ENCODE results near the gene CNTNAP5.

Gene CNTNAP5

DNA sequence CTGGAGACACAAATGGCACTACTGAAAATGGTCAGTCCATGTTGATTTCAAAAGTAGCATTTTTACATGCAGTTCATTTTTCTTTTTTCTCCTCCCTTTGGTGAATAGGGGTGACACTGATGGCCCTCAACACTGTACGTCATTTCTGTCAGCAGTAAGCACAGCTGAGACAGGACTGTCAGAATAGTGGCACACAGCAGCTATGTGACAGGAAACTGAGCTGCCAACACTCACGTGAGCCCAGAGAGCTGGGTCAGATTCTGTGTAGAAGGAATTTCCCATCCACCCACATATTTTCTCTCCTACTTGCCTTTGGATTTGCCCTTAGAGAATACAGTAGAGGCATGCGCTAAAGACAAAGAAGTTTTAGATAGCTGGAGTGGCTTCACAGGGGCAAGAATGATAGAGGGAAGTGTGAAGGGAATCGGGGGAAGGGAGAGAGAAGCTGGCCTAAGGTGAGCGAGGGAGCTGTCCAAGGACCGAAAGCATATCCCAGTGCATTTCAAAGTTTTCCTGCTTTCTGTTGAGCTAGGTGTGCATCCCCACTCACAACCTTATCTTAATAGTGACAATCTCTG lies 476.6 kb downstream of the CNTNAP5 start:
- TF ChIP-seq, protein P1, sequence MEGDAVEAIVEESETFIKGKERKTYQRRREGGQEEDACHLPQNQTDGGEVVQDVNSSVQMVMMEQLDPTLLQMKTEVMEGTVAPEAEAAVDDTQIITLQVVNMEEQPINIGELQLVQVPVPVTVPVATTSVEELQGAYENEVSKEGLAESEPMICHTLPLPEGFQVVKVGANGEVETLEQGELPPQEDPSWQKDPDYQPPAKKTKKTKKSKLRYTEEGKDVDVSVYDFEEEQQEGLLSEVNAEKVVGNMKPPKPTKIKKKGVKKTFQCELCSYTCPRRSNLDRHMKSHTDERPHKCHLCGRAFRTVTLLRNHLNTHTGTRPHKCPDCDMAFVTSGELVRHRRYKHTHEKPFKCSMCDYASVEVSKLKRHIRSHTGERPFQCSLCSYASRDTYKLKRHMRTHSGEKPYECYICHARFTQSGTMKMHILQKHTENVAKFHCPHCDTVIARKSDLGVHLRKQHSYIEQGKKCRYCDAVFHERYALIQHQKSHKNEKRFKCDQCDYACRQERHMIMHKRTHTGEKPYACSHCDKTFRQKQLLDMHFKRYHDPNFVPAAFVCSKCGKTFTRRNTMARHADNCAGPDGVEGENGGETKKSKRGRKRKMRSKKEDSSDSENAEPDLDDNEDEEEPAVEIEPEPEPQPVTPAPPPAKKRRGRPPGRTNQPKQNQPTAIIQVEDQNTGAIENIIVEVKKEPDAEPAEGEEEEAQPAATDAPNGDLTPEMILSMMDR (conservative IDR thresholded peaks at IDR 0.05; ENCODE audit: low read depth), result no peak
- no peak for DNase-seq (ENCODE audit: low spot score)
- H3K27ac ChIP-seq, result no peak overlapping the region
- ChIA-PET CTCF (interaction anchor here (0.7 kb wide), 1 partner anchor 420 kb away, joined by 7 read pairs; no protein-coding TSS in a partner anchor), POLR2A (ENCODE audit: low non-redundant PET) (no interaction called here)

DNA sequence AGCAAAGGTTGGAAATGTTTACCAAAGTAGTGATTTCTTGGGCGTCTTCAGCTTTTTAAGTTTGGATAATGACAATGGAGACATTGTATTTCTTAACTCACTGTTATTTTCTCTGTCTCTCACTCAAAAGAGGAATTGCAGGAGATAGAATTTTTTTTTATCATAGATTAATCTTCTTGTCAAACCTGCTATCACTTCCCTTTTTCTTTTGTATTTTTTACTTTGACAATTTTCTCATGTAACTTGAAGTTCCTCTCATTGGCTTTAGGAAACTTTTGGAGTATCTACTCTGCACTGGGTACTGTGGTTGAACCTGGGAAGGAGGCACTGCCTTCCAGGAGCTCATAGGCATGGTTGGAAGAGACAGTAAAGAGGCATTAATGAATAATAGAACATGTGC lies 489.1 kb downstream of the CNTNAP5 start:
- DNase-seq (ENCODE audit: low spot score), result no peak
- ChIA-PET POLR2A (ENCODE audit: low non-redundant PET) (no interaction called here), CTCF (interaction anchor here (0.7 kb wide), 1 partner anchor 1024 kb away, joined by 3 read pairs; no protein-coding TSS in a partner anchor)
- no peak overlapping the region for H3K27ac ChIP-seq
- TF ChIP-seq, protein P1 (conservative IDR thresholded peaks at IDR 0.05; ENCODE audit: low read depth), result no peak

DNA sequence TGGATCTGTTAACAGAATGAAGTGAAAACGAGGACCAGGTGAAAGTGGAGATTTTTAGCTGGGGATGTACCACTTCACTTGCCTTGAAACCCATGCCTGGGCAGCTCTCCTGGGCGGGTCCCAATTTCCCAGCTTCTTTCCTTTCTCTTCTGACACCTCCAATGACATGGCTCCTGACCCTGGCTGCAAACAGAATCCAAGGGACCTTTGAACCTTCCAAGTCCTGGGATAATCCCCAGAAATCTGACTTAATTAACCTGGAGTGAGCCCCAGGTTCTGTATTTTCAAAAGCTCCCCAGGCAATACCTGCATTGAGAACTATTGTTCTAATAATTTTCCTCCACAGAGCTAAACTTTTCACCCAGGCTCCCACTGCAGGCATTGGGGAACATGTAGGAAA lies 495.9 kb downstream of the CNTNAP5 start:
- H3K27ac ChIP-seq, result no peak overlapping the region
- POLR2A ChIA-PET (ENCODE audit: low non-redundant PET), result no interaction called here
- CTCF ChIA-PET, result no interaction called here
- no peak for DNase-seq (ENCODE audit: low spot score)
- TF ChIP-seq, protein P1 (conservative IDR thresholded peaks at IDR 0.05; ENCODE audit: low read depth), result no peak

DNA sequence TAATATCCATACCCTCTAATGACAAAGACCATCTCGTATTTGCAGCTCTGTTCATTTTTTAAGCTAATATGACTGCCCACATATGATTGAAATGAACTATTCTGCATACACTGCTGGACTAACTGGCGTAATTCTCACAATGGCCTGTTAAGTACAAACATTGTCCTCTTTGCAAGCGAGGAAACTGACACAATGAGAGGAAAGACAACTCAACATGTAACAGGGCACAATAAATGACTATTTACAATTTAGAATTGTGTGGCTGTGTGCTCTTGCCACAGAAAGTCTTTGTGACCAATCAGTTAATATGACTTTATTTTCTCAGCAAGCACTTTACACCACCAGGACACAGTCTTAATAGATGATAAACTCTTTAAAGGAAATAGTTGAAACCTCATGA lies 498.0 kb downstream of the CNTNAP5 start:
- ChIA-PET POLR2A (ENCODE audit: low non-redundant PET) (no interaction called here), CTCF (no interaction called here)
- TF ChIP-seq, protein P1 (conservative IDR thresholded peaks at IDR 0.05; ENCODE audit: low read depth), result no peak
- no peak overlapping the region for H3K27ac ChIP-seq
- DNase-seq (ENCODE audit: low spot score), result no peak

DNA sequence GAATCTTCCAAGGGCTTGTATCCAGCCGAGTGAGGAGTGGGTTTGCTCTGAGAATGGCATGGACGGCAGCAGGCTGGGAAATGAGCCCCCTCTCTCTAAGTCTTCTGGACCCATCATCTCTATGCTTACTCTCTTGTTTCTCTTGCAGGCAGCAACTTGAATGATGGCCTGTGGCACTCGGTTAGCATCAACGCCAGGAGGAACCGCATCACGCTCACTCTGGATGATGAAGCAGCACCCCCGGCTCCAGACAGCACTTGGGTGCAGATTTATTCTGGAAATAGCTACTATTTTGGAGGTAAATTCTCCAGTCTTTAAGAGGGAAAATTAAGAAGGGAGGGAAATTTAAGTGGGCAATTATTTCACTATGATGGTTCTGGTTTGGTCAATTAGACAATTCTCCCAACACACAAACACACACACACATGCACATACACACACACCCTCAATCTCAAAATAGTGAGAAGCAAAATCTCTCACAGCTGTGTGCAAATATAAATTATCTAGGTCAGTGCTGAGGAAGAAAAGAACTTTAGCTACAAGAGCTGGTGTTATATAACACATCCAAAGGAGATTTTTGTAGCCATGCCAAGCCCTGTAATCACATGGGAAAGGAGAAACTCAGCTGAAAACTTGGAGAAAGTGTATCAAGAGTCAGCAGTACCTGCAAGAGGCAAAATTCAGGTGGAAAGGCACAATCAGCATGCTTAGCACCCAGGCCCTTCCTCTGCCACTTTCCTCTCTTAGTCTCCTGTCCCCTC lies 499.2 kb downstream of the CNTNAP5 start:
- TF ChIP-seq, protein P1 (conservative IDR thresholded peaks at IDR 0.05; ENCODE audit: low read depth), result no peak
- ChIA-PET POLR2A (ENCODE audit: low non-redundant PET) (no interaction called here), CTCF (no interaction called here)
- no peak for DNase-seq (ENCODE audit: low spot score)
- no peak overlapping the region for H3K27ac ChIP-seq

DNA sequence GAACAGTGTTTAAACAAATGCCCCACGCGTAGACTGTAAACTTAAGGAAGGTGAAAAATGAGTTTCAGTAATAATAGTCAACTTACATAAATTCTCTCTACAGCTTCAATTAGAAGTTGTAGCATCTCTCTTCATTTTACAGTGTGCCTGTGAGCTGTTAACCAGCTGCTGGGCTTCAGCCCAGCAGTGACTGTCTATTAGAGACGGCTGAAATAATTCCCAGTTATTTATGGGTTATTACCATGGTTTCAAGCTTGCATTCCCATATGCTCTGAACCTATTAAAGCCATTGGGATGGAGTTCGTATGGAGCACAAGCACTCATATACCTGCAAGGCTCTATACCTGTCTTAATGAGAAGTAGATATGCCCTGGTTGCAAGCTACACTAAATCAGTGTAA lies 501.1 kb downstream of the CNTNAP5 start:
- DNase-seq (ENCODE audit: low spot score), result no peak
- POLR2A ChIA-PET (ENCODE audit: low non-redundant PET), result no interaction called here
- CTCF ChIA-PET, result interaction anchor here (0.6 kb wide), 1 partner anchor 509 kb away, joined by 5 read pairs; no protein-coding TSS in a partner anchor
- TF ChIP-seq, protein P1 (conservative IDR thresholded peaks at IDR 0.05; ENCODE audit: low read depth), result no peak
- H3K27ac ChIP-seq, result no peak overlapping the region
